Middle frontal gyrus (tissue), 1 donor: ENCODE data around the gene DENND11.

Source experiments
- DNase-seq: peaks from one replicate; pipeline ENCODE4 v3.0.0-alpha.2; 2015; ENCODE audit warnings: low spot score; ENCODE audit errors: extremely low spot score

The DENND11 gene

DNA sequence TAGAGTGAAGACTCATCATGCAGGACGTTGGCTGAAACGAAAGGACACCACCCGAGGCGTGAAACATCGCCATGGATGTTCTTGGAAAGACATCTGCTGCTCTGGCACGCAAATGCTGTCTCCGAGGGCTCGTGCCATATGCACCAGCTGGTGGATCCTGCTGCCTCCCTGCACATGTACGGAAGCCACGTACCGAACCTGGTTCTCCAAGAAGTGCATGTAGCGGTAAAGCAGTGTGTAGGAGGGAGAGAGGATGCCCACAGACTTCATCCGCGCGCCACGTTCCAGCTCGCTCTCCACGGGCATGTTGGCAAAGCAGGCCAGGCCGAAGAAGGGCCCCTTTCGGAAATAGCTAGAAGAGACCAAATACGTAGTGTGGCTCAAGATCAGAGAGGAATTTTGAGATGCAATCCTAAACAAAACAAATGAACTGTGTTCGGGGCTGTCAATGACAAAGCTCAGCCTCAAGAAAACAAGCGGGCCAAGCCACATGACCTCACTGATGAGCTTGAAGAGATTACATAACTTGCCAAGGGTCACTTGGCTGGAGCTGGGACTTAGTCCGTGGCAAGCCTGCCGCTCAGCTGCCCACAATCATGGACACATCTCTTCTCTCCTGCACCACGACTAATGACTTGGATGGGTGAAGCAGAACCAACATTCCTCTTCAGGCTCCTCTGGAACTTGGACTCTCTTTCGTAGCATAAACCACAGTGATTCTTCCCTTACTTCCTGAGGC, 16.5 kb downstream of the DENND11 start:
- DNase-seq = peak; percentile 66

DNA sequence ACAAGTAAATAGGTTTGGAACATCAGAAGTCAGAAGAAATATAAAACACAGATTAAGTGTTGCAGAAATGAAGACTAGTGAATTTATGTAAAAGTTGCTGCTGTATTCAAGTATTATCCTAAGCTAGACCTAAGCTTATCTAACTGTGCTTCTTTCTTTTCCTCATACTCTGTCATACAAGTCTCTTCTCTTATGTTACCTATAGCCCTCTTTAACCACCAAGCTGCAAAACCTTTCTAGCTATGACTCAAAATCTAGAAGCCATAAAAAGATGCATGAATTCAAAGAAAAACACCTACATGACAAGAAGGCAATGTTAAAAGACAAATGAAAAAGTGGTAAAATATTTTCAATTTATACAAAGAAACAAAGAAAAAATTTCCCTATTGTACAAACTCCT, 23.0 kb downstream of the DENND11 start:
- no peak for DNase-seq

GRCh38 chr7:141676618-141677017, 25.3 kb downstream of the DENND11 start:
- no peak for DNase-seq

- no peak for DNase-seq
These were observed 26.3 kb downstream of the DENND11 start for GRCh38 chr7:141675436-141676215.

DNA sequence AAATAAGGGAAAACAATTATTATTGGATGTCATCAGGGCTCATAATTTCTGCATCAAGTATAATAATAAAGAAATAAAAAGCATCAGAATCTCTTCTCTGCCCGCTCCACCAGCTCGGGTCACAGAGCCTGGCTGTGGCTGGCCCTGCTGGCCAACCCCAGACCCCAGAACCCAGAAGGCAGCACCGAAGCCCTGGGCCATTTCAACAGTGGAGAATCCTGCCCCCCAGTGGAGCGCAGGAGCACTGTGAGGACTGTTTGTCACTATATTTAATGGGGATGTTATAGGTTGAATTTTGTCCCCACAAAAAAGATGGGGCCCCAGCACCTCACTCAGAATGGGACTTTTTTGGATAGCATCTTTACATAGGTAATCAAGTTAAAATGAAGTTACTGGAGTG, 27.3 kb downstream of the DENND11 start:
- DNase-seq = no peak

- no peak for DNase-seq
These were observed 27.7 kb downstream of the DENND11 start for GRCh38 chr7:141674171-141674671.

DNA sequence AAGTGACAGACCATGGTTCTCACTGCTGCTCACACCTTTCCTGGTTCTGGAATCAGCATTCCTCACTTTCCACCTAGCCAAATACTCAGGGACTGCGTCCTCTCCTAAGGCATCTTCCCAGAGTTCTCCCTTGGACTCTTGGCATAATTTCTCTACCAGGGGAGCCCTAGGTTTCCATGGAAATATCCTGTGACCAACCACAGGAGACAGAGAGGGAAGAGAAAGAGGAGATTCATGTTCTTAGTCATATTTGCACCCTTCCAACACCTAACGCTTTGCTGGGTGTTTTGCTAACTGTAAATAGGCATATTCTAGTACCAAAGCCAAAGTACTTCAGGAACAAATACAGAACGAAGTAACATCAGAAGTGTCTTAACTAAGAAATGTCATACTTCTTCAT, 28.6 kb downstream of the DENND11 start:
- DNase-seq = no peak

GRCh38 chr7:141671705-141672496, 30.1 kb downstream of the DENND11 start:
- DNase-seq = no peak

GRCh38 chr7:141668853-141669252, 33.1 kb downstream of the DENND11 start:
- DNase-seq = no peak

GRCh38 chr7:141666071-141666470, 35.9 kb downstream of the DENND11 start:
- DNase-seq = no peak

- DNase-seq = no peak
These were observed 36.5 kb downstream of the DENND11 start for GRCh38 chr7:141665208-141666035.

- no peak for DNase-seq
These were observed 37.5 kb downstream of the DENND11 start for GRCh38 chr7:141664450-141664849.

DNA sequence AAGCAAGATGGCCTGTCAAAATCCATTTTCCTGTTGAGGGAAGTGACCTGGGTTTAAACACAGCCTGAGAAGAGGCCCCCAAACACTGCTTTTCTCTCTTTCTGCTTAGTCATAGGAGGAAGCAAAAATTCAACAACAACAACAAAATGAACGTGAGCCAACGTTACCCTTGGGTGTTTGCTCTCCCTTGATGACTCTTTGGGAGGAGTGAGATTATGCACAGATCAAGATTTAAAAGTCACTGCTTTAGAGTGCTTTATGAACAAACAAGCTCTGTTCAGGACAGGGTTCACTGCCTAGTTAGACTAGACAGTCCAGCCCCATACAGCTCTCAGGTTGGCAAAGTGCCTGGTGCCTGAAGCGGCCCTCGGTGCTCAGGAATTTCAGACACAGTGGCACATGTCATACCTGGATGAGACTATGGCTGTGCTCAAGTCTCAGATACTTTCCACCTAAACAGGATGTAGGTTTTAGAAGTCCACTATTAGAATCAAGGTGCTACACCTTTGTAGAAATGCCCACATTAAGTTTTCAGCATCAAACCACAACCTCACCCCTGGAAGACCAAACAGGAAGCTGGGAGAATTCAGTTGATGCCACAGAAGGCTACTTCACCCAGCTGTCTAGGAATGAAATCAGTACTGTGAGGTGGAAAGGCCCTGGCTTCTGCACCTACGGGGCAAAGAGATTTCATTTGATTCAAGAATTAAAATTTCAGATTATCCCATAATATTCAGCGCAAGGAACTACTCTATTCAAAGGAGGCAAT, 38.7 kb downstream of the DENND11 start:
- no peak for DNase-seq

DNA sequence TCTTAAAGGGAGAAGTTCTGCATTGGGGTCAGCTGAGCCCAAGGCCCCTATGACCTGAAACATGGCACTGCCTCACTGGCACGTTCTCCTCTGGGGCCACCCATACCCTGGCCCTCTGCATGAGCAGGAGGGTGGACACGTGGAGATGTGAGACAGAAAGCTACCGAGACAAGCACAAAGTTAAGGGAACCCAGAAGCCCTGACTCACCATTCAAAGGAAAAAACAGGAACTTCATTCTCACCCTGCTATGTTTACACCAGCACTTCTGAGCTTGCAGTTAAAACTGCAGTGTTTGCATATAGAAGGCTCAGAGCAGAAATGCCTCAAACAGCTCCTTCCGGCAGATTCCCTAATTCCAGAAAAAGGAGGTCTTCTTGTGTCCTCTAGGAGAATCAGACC, 41.7 kb downstream of the DENND11 start:
- no peak for DNase-seq

- no peak for DNase-seq
These were observed 42.5 kb downstream of the DENND11 start for GRCh38 chr7:141659501-141659900.

GRCh38 chr7:141654551-141654950, 47.4 kb downstream of the DENND11 start:
- DNase-seq = peak; percentile 66

DNA sequence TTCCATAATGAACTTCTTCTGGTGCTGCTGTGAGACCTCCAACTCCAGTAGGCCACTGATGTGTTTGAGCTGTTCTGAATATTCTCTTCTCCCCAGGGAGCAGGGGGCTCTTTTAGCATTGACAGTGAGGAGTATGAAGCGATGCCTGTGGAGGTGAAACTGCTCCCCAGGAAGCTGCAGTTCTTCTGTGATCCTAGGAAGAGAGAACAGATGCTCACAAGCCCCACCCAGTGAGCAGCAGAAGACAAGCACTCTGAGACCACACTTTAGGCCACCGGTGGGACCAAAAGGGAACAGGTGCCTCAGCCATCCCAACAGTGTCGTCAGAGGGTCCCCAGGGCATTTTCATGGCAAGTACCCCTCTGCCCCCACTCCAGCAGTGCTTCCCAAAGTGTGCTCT, 49.3 kb downstream of the DENND11 start:
- DNase-seq = no peak
